GM20431 (cell line): ENCODE data around the gene N4BP2L2.
"Not testable (repeated sequence)": the region's sequence is repeated elsewhere in the genome, so short reads cannot be mapped to it uniquely, and the experiment has no call there.

ENCODE experiments used
- in situ Hi-C: fragments of 300-500 bp; cut with MseI, MboI; formaldehyde crosslinking; loops from one replicate; pipeline ENCODE4 v1.15.0; 2020; ENCODE audit warnings: low sequenced_read_pairs; ENCODE audit not compliant: unreplicated experiment

N4BP2L2 gene

DNA sequence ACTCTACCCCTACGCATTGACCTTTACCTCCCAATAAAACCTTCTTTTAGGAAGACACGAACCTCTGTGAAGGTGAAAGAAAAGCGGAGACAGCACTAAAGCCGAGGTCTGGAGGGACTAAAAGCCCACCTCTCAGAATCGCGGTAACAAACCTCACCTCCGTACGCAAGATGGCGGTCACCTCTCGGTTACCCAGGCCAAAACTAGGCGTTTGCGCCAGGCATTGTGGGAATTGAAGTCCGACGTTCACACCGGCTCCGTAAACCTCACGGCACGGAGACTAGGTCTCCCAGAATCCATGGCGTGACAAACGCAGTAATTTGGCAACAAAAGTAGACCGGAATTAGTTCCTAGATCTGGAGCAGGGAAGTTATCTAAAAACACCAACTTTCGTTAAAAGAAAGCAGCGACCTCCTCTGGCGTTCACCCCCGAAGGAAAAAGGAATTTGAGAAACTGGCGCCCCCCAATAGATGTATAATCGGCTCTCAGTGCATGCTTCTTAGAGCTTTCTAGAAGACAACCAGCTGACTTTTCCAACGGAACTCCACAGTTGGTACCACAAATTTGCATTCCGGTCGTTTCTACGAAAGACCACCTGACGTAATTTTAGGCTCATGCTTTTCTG lies at the start of gene N4BP2L2:
Gene N4BP2L2, minus strand, starts transcription at position 175 of the 626 bp plus-strand sequence. CDS start 1,768 bp downstream, outside the sequence.
- in situ Hi-C loops: no loop called here

DNA sequence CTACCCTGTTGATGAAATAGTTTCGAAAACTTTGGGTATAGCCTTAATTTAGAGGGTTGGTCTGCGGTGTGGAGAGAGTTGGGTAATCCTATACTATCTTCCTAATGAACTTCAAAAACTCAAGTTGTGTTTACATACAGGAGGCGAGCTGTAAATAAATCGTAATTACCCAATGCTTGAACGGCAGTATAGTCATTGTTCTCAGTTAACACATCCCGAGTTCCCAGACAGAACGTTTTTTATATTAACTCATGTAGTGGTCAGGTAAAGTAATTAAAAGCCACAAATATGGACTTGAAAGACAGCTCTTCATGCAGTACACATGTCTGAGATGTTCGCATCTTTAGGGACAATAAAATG lies 49.2 kb upstream of the N4BP2L2 start:
- in situ Hi-C loops: no loop called here

DNA sequence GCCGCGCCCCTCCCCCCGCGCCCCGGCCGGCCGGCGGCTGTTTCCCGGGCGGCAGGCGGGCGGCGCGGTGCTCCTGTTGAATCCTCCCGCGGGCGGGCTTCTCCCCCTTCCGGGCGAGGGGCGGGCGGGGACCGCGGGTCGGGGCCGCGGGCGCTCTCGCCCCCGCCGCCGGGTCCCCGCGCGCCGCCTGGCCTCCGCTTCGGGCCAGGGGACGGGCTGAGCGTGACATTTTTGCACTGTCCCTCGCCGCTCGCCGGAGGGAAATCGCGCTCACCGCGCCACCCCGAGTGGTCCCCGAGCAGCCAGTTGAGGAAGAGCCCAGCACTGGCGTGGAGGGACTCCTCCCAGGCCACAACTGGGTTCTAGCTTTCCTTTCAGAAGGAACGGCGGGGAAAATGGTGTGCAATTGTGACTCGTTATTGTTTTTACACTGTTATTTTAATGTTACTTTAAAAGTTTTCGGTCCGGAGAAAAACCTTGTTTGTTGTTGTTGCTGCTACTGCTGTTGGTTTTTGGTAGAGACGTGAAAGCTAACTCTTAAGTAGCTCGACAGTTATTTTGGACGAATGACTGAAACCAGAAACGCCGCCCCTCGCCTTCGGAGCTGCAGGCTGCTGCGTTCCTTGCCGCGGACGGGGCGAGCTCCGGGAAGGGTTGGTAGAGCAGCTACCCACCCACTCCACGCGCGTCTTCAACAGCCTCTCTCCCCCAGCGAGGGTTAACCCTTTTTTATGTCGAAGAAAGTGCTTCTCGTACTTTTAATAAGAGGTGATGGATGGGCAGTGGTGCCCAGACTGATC lies 48.6 kb upstream of the N4BP2L2 start:
- in situ Hi-C loops: no loop called here

DNA sequence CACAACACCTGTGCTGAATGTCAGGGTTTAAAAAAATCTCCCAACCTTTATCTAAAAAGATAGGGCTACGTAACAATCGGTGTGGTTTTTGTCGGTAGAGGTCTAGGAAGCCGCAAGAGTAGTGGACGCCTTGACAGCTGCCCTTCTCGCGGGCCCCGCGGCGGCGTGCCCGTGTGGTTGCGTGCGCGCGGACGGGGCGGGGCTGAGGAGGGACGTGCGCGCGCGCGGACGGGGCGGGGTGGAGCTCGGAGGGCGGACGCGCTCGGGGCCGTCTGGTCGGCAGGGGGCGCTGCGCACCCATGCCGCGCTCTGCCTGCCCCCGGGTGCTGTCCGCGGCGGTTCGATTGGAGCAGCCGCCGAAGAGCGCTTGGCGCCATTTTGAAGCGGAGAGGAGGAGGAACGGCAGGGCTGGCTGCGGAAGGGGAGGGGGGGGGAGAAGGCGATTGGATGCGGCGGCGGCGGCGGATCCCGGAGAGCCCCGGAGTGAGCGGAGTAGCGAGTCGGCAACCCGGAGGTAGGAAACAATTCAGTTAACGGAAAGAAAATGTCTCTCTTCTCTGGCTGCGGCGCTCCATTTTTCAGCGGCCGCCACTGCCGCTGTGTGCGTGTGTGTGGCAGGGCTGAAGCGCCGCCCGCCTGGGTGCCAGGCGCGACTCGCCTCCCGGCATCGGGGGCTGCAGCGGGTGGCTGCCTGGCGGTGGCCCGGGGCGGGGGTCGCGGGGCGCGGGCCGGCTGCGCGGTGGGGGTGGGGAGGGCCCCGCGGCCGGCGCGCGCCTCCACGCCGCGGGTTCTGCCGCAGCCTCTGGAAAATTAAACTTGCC lies 47.7 kb upstream of the N4BP2L2 start, which contains the start of gene PDS5B:
Gene PDS5B, plus strand, starts transcription at position 373 of the 821 bp plus-strand sequence. CDS start 62,321 bp downstream, outside the sequence.
- in situ Hi-C loops: no loop called here

DNA sequence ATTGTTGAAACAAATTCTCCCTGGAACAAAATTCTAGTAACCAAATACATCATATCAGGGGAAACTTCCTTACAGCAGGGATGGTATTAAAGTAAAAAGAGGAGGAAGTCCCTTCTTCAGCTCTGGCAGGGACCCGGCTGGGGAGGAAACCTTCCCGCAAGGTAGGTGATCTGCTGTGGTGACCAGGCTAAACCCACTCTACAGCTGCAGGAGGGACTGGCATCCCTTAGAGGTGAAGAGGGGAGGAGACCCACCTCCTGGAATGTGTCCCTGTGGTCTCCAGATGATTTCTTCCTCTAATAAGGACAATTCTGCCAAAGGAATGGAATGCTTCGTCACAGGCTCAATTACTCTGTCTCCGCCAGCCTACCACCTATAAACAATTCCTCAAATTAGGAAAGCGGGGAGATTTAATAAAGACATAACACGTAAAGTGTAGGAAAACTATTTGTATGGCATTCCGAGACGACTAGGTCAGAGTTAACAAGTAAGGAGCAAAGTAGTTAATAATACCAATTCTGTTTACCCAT lies 47.0 kb upstream of the N4BP2L2 start:
- in situ Hi-C loops: no loop called here

DNA sequence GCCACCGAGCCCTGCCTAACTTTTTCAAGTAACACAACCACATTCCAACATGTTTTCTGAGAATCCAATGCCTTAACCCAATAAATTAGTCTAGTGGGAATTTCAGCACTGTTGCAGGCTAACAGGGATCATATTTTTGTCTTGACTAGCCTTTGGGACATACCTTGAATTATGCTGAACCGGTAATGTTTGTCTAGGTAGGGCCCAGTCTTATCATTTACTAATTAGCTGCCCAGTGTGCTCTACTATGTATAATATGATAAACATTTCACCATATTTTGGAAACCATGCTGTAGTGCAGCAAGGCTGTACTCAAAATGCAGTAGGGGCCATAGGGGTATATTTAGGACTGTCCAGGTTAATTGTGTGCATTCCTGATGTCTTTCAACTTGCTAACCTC lies 44.4 kb upstream of the N4BP2L2 start:
- in situ Hi-C loops: no loop called here

DNA sequence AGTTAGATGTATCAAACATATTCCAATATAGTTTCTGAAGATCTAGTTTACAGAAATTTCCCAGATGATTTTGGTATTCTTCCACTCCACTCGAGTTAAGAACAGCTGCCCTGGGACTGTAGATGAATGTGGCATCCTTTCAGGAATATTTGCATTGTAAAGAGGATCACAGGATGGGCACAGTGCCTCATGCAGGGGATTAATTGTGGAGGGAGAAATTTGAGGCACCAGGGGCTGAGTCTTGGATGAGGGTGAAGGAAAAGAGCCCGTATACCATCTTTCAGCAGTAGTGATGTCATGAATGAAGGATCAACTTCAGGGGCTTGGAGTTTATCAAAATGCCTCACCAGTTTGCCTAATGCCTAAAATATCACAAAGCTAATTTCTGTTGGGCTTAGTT lies 43.7 kb upstream of the N4BP2L2 start:
- in situ Hi-C loops: no loop called here

DNA sequence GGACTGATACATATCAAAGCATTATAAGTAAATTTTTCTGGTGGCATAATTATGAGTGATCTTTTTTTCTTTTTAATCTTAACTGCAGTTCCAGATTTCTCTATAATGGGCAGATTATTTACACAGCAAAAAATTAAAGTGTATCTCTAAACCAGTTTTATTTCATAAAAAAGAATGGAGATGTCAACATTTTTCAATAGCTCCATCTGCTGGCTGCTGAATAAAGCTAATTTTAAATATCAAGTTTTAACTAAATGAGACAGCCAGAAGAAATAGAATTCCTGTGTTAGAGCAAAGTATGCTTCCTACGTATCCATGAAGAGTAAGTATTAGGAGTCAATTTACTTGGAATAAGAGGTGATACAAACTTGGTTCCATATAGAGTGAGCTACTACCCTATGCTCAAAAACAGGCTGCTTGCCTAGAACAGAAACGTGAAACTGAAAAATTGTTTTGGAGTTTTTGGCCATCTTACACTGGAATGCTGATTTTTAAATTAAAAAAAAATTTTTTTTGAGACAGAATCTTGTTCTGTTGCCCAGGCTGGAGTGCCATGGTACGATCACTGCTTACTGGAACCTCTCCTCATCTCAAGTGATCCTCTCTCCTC lies 42.7 kb upstream of the N4BP2L2 start:
- in situ Hi-C loops: no loop called here

DNA sequence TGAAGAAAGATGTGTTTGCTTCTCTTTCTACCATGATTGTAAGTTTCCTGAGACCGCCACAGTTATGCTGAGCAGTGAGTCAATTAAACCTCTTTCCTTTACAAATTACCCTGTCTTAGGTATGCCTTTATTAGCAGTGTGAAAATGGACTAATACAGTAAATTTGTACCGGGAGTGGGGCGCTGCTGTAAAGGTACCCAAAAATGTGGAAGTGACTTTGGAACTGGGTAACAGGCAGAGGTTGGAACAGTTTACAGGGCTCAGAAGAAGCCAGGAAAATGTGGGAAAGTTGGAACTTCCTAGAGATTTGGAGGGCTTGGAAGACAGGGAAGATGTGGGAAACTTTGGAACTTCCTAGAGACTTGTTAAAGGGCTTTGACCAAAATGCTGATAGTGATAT lies 38.4 kb upstream of the N4BP2L2 start:
- in situ Hi-C loops: no loop called here

DNA sequence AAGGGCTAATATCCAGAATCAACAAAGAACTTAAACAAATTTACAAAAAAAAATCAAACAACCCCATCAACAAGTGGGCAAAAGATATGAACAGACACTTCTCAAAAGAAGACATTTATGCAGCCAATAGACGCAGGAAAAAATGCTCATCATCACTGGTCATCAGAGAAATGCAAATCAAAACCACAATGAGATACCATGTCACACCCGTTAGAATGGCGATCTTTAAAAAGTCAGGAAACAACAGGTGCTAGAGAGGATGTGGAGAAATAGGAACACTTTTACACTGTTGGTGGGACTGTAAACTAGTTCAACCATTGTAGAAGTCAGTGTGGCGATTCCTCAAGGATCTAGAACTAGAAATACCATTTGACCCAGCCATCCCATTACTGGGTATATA lies 37.1 kb upstream of the N4BP2L2 start:
- in situ Hi-C loops: not testable (repeated sequence)

DNA sequence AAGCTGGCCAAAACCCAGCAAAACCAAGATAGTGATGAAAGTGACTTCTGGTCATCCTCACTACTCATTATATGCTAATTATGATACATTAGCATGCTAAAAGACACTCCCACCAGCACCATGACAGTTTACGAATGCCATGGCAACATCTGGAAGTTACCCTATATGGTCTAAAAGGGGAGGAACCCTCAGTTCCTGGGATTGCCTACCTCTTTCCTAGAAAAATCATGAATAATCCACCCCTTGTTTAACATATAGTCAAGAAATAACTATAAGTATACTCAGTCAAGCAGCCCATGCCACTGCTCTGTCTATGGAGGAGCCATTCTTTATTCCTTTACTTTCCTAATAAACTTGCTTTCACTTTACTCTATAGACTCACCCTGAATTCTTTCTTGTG lies 22.2 kb upstream of the N4BP2L2 start:
- in situ Hi-C loops: not testable (repeated sequence)

DNA sequence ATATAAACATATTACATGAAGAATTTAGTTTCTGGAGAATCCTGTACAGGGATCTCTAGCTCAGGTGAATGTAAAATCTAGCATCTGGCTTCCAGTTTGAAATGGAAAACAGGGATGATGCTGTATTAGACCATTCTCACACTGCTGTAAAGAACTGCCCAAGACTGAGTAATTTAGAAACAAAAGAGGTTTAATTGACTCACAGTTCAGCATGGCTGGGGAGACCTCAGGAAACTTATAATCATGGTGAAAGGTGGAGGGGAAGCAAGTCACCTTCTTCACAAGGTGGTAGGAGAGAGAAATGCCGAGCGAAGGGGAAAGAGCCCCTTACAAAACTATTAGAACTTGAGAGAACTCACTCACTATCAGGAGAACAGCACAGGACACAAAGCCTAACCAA lies 17.0 kb upstream of the N4BP2L2 start:
- in situ Hi-C loops: no loop called here

DNA sequence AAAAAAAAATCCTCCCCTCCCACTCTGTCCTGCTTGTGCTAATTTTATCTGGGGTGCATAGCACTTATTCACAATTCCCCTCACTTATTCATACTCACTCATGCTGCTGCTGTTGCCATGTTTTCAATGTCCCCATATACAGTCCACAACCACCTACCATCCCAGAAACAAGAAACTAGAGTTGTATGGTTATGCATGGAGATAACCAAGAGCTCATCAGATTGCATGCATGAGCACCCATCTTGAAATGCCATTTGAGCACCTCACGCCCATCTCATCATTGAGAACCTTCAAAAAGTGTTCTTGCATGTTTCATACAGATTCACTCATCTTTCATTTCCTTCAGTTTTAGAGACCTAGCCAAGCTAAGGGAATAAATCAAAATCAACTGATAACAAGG lies 15.1 kb upstream of the N4BP2L2 start:
- in situ Hi-C loops: no loop called here

DNA sequence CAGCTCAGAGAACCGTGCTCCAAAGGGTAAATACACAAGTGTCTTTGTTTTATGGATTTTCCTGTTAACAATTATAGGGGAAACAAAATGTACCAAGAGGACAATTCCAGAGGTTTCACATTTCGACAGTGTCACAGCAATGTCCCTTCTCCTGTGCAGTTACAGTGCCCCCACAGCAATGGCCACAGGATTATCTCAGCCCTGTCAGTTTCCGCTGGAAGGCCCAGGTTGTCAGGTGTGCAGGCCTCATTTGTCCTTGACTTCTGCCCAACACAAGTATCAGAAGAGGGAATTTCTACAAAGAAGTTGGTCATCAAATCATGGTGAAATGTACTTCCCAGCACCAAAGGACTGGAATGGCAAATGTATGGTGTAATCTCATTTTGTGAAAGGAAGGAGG lies 11.2 kb upstream of the N4BP2L2 start:
- in situ Hi-C loops: no loop called here

DNA sequence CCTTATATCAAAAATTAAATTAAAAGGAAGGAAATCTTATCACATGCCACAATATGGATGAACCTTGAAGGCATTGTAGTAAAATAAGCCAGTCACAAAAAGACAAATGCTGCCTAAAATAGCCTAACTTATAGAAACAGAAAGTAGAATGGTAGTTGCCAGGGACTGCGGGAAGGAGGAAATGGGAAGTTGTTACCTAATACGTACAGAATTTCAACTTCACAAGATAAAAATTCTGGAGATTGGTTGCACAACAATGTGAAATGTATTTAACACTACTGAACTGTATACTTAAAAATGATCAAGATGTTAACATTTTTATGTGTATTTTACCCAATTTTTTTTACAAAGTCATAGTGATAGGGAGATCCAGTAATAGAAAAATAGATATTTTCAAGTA lies 10.2 kb upstream of the N4BP2L2 start:
- in situ Hi-C loops: no loop called here

DNA sequence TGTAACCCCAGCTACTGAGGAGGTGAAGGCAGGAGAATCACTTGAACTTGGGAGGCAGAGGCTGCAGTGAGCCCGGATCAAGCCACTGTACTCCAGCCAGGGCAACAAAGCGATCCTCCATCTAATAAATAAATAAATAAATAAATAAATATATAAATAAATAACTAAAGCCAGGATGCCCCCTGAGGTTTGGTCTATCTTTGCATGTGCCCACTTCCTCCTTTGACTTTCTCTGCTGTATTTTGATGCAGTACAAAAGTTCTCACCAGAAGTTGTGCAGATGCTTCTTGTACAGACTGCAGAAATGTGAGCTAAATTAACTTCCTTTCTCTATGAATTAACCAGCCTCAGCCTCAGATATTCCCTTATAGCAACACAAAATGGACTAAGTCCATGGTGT lies 6.5 kb upstream of the N4BP2L2 start:
- in situ Hi-C loops: no loop called here

DNA sequence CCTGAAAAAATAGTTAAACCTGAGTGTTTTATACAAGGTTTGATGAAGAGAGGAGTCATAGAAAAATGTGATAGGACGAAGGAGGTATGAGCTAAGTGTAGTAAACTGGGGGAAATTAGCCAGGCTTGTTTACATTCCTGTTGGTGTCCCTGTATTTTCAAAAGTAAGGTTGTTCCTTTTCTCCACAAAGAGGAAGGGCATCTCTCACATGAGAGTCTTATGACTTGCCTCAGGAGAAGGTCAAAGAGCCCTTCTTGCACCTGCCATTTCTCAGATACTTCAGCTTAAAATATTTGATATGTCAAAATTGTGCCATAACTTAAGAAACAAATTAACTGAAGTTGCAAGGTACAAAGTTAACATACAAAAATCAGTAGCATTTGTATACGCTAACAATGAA lies 3.6 kb upstream of the N4BP2L2 start:
- in situ Hi-C loops: no loop called here

DNA sequence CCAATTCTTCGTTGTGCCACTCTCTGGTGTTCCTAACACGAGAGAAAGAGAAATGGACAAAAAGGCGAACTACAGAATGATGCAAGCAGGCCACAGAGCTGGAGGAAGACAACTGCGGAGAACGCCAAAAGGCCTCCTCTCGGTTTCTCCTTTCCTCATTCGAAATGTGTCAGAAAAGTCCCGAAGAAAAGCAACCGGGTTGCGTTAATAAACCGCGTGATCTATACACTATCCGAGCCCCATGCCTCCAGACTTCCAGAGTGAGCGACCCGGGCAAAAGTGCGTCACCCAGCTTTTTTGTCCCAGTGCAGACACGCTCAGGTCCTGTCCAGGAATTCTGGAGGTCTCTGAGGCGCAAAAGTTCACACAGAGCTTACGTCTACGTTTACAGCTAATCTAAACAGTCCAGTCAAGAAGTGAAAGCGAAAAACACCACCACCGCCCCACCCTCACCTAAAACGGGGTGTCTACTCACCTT lies 413 bp downstream of the N4BP2L2 start:
- in situ Hi-C loops: no loop called here

DNA sequence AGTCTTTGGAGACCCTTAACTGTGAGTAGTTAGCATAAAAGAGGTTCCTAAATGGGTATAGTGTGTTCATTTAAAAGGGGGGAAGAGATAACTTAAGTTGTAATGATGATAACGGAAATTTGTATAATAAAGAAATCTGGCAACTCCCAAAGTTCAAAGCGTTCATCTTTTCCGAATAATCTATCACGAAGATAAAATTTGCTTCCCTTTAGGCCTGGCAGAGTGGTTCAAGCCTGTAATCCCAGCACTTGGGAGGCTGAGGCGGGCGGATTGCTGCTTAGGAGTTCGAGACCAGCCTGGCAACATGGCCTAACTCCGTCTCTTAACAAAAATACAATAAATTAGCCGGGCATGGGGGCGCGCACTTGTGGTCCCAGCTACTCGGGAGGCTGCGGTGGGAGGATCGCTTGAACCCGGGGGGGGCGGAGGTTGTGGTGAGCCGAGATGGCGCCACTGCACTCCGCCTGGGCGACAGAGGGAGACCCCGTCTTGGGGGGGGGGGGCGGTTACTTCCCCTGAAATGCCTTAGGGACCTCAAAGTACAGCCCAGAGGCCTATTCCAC lies 934 bp downstream of the N4BP2L2 start:
- in situ Hi-C loops: no loop called here

DNA sequence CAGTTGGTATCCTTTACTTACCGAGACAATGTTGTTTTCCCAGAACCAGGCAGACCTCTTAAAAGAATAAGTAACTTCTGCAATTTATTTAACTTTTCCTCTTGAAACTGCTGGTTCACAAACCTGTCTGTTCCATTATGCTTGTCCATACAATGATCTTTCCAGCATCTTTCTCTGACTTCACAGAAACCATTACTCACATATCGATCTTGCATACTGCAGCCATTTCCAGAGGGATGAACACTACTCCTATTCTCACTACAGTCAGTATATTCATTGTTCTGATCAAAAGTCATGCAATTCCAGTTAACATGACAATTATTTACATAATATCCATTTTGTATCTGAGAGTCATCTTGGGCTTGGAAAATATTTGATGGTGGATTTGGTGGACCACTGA lies 2.8 kb downstream of the N4BP2L2 start:
- in situ Hi-C loops: no loop called here
